Esophagus (tissue), 2 donors: ENCODE data around the gene TMEM72. TPM values are rescaled to one million over a fixed set of nuclear protein-coding genes. Genes with fewer than 3 reads are reported as not detected.

Experiments used
- H3K27ac ChIP-seq, 2 donors: one replicate each; pipeline ENCODE4 v1.5.1; 2013; ENCODE audit warnings: low read depth in 2 of 2, mild to moderate bottlenecking in 2 of 2, inconsistent platforms in 1 of 2, low read length in 1 of 2, moderate library complexity in 1 of 2
- H3K27me3 ChIP-seq, 2 donors: one replicate each; pipeline ENCODE4 v1.6.1; 2013; ENCODE audit warnings: low read length in 2 of 2, control low read depth in 1 of 2, mild to moderate bottlenecking in 1 of 2; ENCODE audit not compliant: insufficient read depth in 2 of 2, control insufficient read depth in 1 of 2
- H3K36me3 ChIP-seq, 2 donors: one replicate each; pipeline ENCODE4 v1.6.1; 2013; ENCODE audit warnings: low read length in 1 of 2; ENCODE audit not compliant: control insufficient read depth in 2 of 2, insufficient read depth in 2 of 2
- H3K4me1 ChIP-seq, 2 donors: one replicate each; pipeline ENCODE4 v1.6.1; 2013; ENCODE audit warnings: low read length in 1 of 2; ENCODE audit not compliant: control insufficient read depth in 2 of 2, insufficient read depth in 2 of 2
- H3K4me3 ChIP-seq, 2 donors: one replicate each; pipeline ENCODE4 v1.5.1; 2013; ENCODE audit warnings: low read length in 2 of 2, mild to moderate bottlenecking in 2 of 2, low read depth in 1 of 2, moderate library complexity in 1 of 2
- H3K9me3 ChIP-seq, 2 donors: one replicate each; pipeline ENCODE4 v1.6.1; 2013; ENCODE audit warnings: mild to moderate bottlenecking in 2 of 2, low read depth in 1 of 2, low read length in 1 of 2, moderate library complexity in 1 of 2; ENCODE audit not compliant: control insufficient read depth in 2 of 2, insufficient read depth in 1 of 2
- WGBS, 2 donors: extraction: QIAGEN DNeasy Blood & Tissue Kit; methylation state at CpG; one replicate each; pipeline ENCODE4 v1.1.7; 2013; 5-methylcytosine and 5-hydroxymethylcytosine counted together
- polyA plus RNA-seq, 2 donors: library from polyadenylated mRNA; stranded (reverse); fragments of 200-250 nt; gene quantifications; one replicate each; pipeline ENCODE4 v1.2.3, GENCODE V29; 2013
- donor health status: healthy with polysubstance abuse.
- donor health status: Bipolar disorder and iron deficiency.

TMEM72 gene
- polyA plus RNA-seq, 2 donors = not detected

- no peak overlapping the region for H3K27ac ChIP-seq
- H3K36me3 ChIP-seq = no peaks in the 10 kb centered on the region
- peaks cover 0 to 4% of the 10 kb centered on the region in 2 donors for H3K4me1 ChIP-seq
- no peaks in the 10 kb centered on the region for H3K9me3 ChIP-seq
- 37 to 43% methylated on average over 3 of the region's 3 CpGs for WGBS, 2 donors
- peaks cover 0 to under 1% of the 10 kb centered on the region in 2 donors for H3K27me3 ChIP-seq
- no peak overlapping the region for H3K4me3 ChIP-seq
Measured at GRCh38 chr10:44935966-44936295, 24.8 kb downstream of the TMEM72 start.

- Histone ChIP-seq H3K36me3 (no peaks in the 10 kb centered on the region), H3K27me3 (peaks cover 0 to 3% of the 10 kb centered on the region in 2 donors), H3K4me1 (peaks cover 0 to 4% of the 10 kb centered on the region in 2 donors), H3K4me3 (no peak overlapping the region), H3K9me3 (no peaks in the 10 kb centered on the region), H3K27ac (no peak overlapping the region)
- 84 to 89% methylated on average over 7 of the region's 7 CpGs for WGBS, 2 donors
Measured at GRCh38 chr10:44936314-44936975, 25.3 kb downstream of the TMEM72 start.

- Histone ChIP-seq H3K9me3 (no peaks in the 10 kb centered on the region), H3K36me3 (no peaks in the 10 kb centered on the region), H3K4me3 (no peak overlapping the region), H3K27me3 (peaks cover 0 to 3% of the 10 kb centered on the region in 2 donors), H3K4me1 (peaks cover 0 to 4% of the 10 kb centered on the region in 2 donors), H3K27ac (no peak overlapping the region)
- WGBS, 2 donors = 85 to 89% methylated on average over 9 of the region's 9 CpGs
Measured at GRCh38 chr10:44937196-44938005, 26.3 kb downstream of the TMEM72 start.

DNA sequence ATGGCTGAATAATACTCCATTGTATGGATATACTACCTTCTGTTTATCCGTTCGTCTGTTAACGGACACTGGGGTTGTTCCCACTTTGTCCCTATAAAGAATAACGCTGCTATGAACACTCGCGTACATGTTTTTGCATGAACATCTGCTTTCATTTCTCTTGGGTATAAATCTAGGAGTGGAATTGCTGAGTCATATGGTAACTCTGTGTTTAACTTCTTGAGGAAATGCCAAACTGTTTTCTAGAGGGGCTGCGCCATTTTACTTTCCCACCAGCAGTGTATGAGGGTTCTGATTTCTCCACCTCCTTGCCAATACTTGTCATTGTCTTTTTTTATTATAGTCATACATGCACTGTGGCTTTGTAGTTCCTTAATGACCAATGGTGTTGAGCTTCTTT, 27.8 kb downstream of the TMEM72 start:
- Histone ChIP-seq H3K4me3 (no peak overlapping the region), H3K9me3 (no peaks in the 10 kb centered on the region), H3K36me3 (no peaks in the 10 kb centered on the region), H3K27ac (no peak overlapping the region), H3K27me3 (peaks cover 0 to 3% of the 10 kb centered on the region in 2 donors), H3K4me1 (peaks cover 0 to 4% of the 10 kb centered on the region in 2 donors)
- 85 to 90% methylated on average over 7 of the region's 7 CpGs for WGBS, 2 donors

DNA sequence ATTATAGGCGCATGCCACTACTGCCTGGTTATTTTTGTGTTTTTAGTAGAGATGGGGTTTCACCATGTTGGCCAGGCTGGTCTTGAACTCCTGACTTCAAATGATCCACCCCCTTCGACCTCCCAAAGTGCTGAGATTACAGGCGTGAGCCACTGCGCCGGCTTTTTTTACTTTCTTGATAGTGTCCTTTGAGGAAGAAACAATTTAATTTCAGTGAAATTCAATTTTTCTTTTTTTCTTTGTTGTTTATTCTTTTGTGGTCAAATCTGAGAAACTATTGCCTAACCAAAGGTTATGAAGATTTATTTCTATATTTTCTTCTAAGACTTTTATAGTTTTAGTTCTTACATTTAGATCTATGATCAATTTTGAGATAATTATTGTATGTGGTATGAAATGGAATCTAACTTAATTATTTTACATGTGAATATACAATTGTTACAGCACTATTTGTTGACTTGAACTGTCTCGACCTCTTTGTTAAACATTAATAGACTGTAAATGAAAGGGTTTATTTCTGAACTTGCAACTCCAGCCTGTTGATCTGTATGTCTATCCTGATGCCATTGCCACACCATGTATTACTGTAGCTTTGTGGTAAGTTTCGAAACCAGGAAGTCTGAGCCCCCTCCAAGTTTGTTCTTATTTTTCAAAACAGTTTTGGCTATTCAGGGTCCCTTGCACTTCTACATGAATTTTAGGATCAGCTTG, 28.7 kb downstream of the TMEM72 start:
- Histone ChIP-seq H3K27ac (no peak overlapping the region), H3K4me3 (no peak overlapping the region), H3K4me1 (peaks cover 0 to 4% of the 10 kb centered on the region in 2 donors), H3K36me3 (no peaks in the 10 kb centered on the region), H3K9me3 (no peaks in the 10 kb centered on the region), H3K27me3 (peaks cover 0 to 3% of the 10 kb centered on the region in 2 donors)
- WGBS, 2 donors = 81 to 88% methylated on average over 7 of the region's 7 CpGs

- Histone ChIP-seq H3K9me3 (no peaks in the 10 kb centered on the region), H3K36me3 (no peaks in the 10 kb centered on the region), H3K27me3 (peaks cover 0 to 3% of the 10 kb centered on the region in 2 donors), H3K4me1 (no peaks in the 10 kb centered on the region), H3K4me3 (no peak overlapping the region), H3K27ac (no peak overlapping the region)
- WGBS, 2 donors = 20 to 92% methylated on average over 1 of the region's 1 CpG
Measured at GRCh38 chr10:44944354-44944753, 33.2 kb downstream of the TMEM72 start.

DNA sequence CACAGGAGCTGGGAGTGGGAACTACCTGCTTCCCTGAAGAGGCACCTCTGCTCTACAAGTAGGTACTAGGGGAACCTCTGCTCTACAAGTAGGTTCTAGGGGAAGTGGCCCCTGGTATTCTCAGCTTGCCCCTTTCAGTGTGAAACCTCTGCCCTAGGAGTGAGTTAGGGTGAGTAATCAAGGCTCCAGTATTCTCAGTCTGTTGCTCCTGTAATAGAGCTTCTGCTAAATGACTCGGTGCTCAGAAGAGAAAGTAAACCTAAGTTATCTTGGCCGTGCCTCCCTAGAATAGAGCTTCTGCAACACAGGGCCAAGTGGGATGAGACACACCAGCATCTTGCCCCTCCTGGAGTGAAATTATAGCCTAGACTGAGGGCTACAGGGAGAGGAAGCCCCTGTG, 35.1 kb downstream of the TMEM72 start:
- whole genome bisulfite sequencing, 2 donors = 57 to 65% methylated on average over 2 of the region's 2 CpGs
- Histone ChIP-seq H3K27me3 (no peaks in the 10 kb centered on the region), H3K4me1 (no peaks in the 10 kb centered on the region), H3K4me3 (no peak overlapping the region), H3K27ac (no peak overlapping the region), H3K36me3 (no peaks in the 10 kb centered on the region), H3K9me3 (no peaks in the 10 kb centered on the region)

DNA sequence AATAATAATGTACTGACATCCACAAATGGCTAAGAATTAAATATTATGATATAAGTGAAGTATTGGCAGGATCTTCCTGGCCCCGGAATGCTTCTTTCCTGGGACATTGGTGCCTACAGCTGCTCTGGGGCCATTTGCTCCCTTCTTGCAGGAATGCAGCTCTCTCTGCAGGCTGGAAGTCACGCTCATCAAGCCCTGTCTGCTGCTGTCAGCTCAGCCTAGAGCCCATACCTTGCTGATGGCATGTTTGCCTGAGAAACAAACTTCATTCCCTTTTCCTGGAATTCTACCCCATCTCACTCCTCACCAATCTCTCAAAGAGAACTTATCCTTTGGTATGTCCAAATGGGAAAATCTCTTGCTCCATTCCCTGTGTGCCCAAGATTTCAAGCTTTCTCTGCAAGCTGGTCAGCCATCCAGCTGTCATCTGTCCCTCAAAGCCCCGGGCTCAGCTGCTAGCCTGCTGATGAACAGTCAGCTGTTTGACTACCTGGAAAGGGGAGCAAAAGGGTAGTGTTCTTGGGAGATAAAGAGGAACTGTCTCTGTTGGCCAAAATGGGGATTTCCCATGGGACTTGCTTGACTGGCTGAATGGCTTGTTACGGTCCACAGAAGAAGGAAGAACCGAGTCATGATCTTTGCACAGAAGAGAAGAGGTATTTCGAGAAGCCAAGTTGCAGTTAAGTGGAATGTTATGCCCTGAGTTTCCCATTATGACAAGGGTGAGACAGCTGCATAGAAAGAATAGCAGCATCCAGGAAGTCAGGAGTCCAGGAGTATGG, 36.4 kb downstream of the TMEM72 start:
- H3K27me3 ChIP-seq = no peaks in the 10 kb centered on the region
- H3K27ac ChIP-seq = no peak overlapping the region
- H3K9me3 ChIP-seq = no peaks in the 10 kb centered on the region
- H3K36me3 ChIP-seq = no peaks in the 10 kb centered on the region
- WGBS, 2 donors = 65 to 66% methylated on average over 6 of the region's 6 CpGs
- no peak overlapping the region for H3K4me3 ChIP-seq
- H3K4me1 ChIP-seq = no peaks in the 10 kb centered on the region

- H3K27ac ChIP-seq = no peak overlapping the region
- 77 to 83% methylated on average over 1 of the region's 1 CpG for WGBS, 2 donors
- H3K4me3 ChIP-seq = no peak overlapping the region
Measured at GRCh38 chr10:44948642-44949041, 37.5 kb downstream of the TMEM72 start.

More at GRCh38 chr10:44948642-44949041, 37.5 kb downstream of the TMEM72 start:
- no peaks in the 10 kb centered on the region for H3K9me3 ChIP-seq
- no peaks in the 10 kb centered on the region for H3K36me3 ChIP-seq
- H3K27me3 ChIP-seq = no peaks in the 10 kb centered on the region
- no peaks in the 10 kb centered on the region for H3K4me1 ChIP-seq
